Nephron (organoid): ENCODE data around the gene PABPC1L2A.
"Not testable (repeated sequence)": the region's sequence is repeated elsewhere in the genome, so short reads cannot be mapped to it uniquely, and the experiment has no call there.

Experiments used
- H3K27ac Mint-ChIP-seq, 3 experiments: 2 replicates each; pipeline ENCODE4 v1.8.0; 2020; ENCODE audit warnings: mixed read lengths in 3 of 3, mild to moderate bottlenecking in 2 of 3, moderate library complexity in 1 of 3
- H3K27me3 Mint-ChIP-seq: 2 replicates; pipeline ENCODE4 v1.8.0; 2021; ENCODE audit warnings: low read depth, mild to moderate bottlenecking, moderate library complexity, mixed read lengths
- H3K36me3 Mint-ChIP-seq: 2 replicates; pipeline ENCODE4 v1.8.0; 2020; ENCODE audit warnings: low read depth, mixed read lengths
- H3K4me1 Mint-ChIP-seq: 2 replicates; pipeline ENCODE4 v1.8.0; 2020; ENCODE audit warnings: mixed read lengths
- H3K4me3 Mint-ChIP-seq, 3 experiments: 2 replicates each; pipeline ENCODE4 v1.8.0; 2020; ENCODE audit warnings: mild to moderate bottlenecking in 3 of 3, mixed read lengths in 3 of 3, moderate library complexity in 2 of 3
- H3K9me3 Mint-ChIP-seq: 2 replicates; pipeline ENCODE4 v1.8.0; 2020; ENCODE audit warnings: mixed read lengths
- CTCF ChIP-seq, 3 experiments: fragments of 200-600 bp; sonication (generic); IDR thresholded peaks; one replicate each; pipeline ENCODE4 v1.5.0; 2021; ENCODE audit warnings: antibody characterized with exemption in 3 of 3; ENCODE audit not compliant: unreplicated experiment in 3 of 3

Gene PABPC1L2A

GRCh38 chrX:73069365-73070035, 9.8 kb downstream of the PABPC1L2A start:
- TF ChIP-seq CTCF (IDR thresholded peaks at IDR 0.05; ENCODE audit: unreplicated experiment in 3 of 3), result no peak
- Mint-ChIP-seq H3K4me1 (no peaks in the 10 kb centered on the region), H3K27me3 (peaks cover 12% of the 10 kb centered on the region), H3K4me3 (no peak overlapping the region), H3K9me3 (peaks cover 13% of the 10 kb centered on the region), H3K36me3 (no peaks in the 10 kb centered on the region), H3K27ac (no peak overlapping the region)

- H3K4me3 Mint-ChIP-seq, result no peak overlapping the region
- H3K27ac Mint-ChIP-seq, result no peak overlapping the region
- no peaks in the 10 kb centered on the region for H3K4me1 Mint-ChIP-seq
- H3K9me3 Mint-ChIP-seq, result peaks cover 13% of the 10 kb centered on the region
- TF ChIP-seq CTCF (IDR thresholded peaks at IDR 0.05; ENCODE audit: unreplicated experiment in 3 of 3), result no peak
- H3K36me3 Mint-ChIP-seq, result no peaks in the 10 kb centered on the region
- peaks cover 9% of the 10 kb centered on the region for H3K27me3 Mint-ChIP-seq
Measured at GRCh38 chrX:73068467-73069364, 10.6 kb downstream of the PABPC1L2A start.

GRCh38 chrX:73067761-73068466, 11.4 kb downstream of the PABPC1L2A start:
- H3K4me3 Mint-ChIP-seq, H3K36me3 Mint-ChIP-seq, H3K27me3 Mint-ChIP-seq, H3K4me1 Mint-ChIP-seq, H3K27ac Mint-ChIP-seq: not testable (repeated sequence)
- H3K9me3 Mint-ChIP-seq, result peaks cover 13% of the 10 kb centered on the region

GRCh38 chrX:73028876-73029275, 50.4 kb downstream of the PABPC1L2A start:
- H3K4me3 Mint-ChIP-seq, result no peak overlapping the region
- no peak overlapping the region for H3K27ac Mint-ChIP-seq
- no peaks in the 10 kb centered on the region for H3K36me3 Mint-ChIP-seq
- TF ChIP-seq CTCF (IDR thresholded peaks at IDR 0.05; ENCODE audit: unreplicated experiment in 3 of 3), result no peak
- H3K4me1 Mint-ChIP-seq, result no peaks in the 10 kb centered on the region
- no peaks in the 10 kb centered on the region for H3K27me3 Mint-ChIP-seq
- H3K9me3 Mint-ChIP-seq, result peaks cover 29% of the 10 kb centered on the region
